NB4 (cell line): ENCODE measurements around the gene SPOP.
A peak's percentile ranks its signal among the peaks of the same experiment; 100 is the strongest.

Experiments
- DNase-seq: peaks from one replicate; pipeline ENCODE4 v3.0.0; 2010; ENCODE audit warnings: low read depth
- H3K4me3 ChIP-seq: one replicate; pipeline ENCODE4 v1.5.1; 2011; ENCODE audit warnings: mild to moderate bottlenecking, low read depth, low read length, moderate library complexity
- MYC ChIP-seq: IDR thresholded peaks from 2 replicates; pipeline ENCODE4 v1.6.1; 2011; ENCODE audit warnings: low read depth, low read length
- POLR2A ChIP-seq: IDR thresholded peaks from 2 replicates; pipeline ENCODE4 v1.6.1; 2011; ENCODE audit warnings: mild to moderate bottlenecking; ENCODE audit not compliant: insufficient read length; ENCODE audit errors: extremely low read depth
- TF ChIP-seq, protein P1 (sequence below): IDR thresholded peaks from one replicate; pipeline ENCODE4 v1.5.1; 2012; ENCODE audit warnings: low read depth, low read length
- TF ChIP-seq, protein P2 (sequence below): IDR thresholded peaks from 2 replicates; pipeline ENCODE4 v1.6.1; 2011; ENCODE audit warnings: low read depth, low read length

Gene SPOP

DNA sequence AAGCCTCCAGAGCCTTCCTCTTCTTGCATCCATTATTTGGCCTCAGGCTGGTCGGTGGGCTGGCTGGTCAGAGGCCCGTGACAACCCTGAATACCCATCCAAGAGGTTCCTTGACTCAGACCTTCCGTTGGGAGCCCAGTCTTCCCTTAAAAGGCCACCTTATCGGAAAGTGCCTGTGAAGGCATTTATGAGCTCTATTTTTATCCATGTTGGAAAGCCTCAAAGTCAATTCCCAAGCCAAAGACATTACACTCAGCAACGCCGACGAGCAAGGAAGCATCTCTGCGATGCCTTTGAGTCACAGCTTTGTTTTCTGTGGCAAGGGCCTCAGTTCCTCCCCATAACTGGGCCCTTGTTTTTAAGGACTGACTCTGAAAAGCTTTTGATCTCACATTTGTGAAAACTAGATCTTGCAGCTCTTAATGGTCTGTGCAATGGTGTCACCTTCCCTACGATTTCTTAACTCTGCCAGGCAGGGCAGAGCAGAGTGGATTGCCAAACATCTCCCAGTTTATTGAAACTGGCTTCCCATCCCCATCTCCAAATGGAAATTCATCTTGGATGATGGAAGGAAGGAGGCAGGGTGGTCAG lies 13.3 kb upstream of the SPOP start:
- no peak overlapping the region for H3K4me3 ChIP-seq
- TF ChIP-seq POLR2A: no peak
- no peak for TF ChIP-seq MYC
- TF ChIP-seq, protein P1, sequence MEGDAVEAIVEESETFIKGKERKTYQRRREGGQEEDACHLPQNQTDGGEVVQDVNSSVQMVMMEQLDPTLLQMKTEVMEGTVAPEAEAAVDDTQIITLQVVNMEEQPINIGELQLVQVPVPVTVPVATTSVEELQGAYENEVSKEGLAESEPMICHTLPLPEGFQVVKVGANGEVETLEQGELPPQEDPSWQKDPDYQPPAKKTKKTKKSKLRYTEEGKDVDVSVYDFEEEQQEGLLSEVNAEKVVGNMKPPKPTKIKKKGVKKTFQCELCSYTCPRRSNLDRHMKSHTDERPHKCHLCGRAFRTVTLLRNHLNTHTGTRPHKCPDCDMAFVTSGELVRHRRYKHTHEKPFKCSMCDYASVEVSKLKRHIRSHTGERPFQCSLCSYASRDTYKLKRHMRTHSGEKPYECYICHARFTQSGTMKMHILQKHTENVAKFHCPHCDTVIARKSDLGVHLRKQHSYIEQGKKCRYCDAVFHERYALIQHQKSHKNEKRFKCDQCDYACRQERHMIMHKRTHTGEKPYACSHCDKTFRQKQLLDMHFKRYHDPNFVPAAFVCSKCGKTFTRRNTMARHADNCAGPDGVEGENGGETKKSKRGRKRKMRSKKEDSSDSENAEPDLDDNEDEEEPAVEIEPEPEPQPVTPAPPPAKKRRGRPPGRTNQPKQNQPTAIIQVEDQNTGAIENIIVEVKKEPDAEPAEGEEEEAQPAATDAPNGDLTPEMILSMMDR: no peak
- TF ChIP-seq, protein P2, sequence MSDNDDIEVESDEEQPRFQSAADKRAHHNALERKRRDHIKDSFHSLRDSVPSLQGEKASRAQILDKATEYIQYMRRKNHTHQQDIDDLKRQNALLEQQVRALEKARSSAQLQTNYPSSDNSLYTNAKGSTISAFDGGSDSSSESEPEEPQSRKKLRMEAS: no peak
- DNase-seq: no peak

DNA sequence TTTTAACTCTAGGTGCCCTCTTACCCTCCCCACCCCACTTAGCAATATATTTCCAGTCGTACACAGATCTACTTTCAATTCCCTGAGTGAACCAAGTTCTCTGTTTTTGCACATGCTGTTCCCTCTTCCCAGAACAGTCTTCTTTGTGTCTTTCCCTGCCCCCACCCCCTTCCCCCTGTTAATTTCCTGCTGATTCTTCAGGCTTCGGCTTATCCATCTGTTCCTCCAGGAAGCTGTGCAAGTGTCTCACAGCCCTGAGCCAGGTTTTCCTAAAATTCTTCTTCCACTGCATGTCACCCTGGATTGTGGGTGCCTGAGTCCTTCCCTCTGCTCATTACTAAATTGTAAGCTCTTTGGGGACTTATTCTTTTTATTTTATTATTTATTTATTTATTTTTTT lies 12.4 kb upstream of the SPOP start:
- no peak for DNase-seq
- H3K4me3 ChIP-seq: no peak overlapping the region
- TF ChIP-seq, protein P2: no peak
- TF ChIP-seq MYC (no peak), POLR2A (no peak)
- TF ChIP-seq, protein P1: no peak

DNA sequence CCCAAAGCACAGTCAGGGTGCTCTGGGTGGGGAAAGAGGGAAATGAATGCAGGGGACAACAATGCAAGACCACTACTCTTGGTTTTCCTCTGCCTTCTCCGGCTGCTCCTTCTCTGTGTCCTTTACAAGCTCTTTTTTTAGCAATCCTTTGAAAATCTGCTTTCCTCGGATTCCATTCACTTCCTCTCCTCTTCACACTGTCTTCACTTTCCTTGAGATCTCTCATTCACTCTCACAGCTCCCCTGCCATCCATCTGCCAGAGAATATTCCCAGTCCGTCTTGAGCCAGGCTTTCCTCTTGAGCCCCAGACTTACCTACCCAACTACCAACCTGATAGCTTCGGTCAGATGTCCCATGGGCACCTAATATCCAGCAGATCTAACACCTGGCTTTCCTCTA lies 11.0 kb upstream of the SPOP start:
- DNase-seq: no peak
- no peak overlapping the region for H3K4me3 ChIP-seq
- TF ChIP-seq MYC (no peak), POLR2A (no peak)
- TF ChIP-seq, protein P1: no peak
- TF ChIP-seq, protein P2: no peak

DNA sequence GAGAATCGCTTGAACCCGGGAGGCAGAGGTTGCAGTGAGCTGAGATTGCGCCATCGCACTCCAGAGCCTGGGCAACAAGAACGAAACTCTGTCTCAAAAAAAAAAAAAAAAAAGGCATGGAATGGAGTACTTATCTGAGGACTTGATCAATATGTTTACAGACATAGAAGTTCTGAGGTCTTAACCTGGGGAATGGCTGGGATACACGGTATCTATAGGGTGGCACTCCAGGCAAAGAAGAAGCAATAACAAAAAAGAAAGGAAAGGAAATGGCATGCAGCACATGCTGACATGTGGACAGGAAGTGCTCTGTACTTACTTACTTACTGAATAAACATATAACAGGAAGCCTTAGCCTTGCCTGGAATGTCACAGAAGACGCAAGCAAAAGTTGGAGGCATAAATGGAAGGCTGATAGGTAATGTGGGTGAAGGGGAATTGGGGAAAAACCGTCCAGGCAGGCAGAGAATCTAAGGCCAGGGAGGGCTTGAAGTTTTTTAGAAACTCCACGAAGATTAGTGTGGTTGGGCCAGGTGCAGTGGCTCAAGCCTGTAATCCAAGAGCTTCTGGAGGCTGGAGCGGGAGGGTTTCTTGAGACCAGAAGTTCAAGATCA lies 10.1 kb upstream of the SPOP start:
- DNase-seq: peak; percentile 39
- TF ChIP-seq POLR2A (no peak), MYC (peak; percentile 71)
- TF ChIP-seq, protein P2: peak; percentile 86

DNA sequence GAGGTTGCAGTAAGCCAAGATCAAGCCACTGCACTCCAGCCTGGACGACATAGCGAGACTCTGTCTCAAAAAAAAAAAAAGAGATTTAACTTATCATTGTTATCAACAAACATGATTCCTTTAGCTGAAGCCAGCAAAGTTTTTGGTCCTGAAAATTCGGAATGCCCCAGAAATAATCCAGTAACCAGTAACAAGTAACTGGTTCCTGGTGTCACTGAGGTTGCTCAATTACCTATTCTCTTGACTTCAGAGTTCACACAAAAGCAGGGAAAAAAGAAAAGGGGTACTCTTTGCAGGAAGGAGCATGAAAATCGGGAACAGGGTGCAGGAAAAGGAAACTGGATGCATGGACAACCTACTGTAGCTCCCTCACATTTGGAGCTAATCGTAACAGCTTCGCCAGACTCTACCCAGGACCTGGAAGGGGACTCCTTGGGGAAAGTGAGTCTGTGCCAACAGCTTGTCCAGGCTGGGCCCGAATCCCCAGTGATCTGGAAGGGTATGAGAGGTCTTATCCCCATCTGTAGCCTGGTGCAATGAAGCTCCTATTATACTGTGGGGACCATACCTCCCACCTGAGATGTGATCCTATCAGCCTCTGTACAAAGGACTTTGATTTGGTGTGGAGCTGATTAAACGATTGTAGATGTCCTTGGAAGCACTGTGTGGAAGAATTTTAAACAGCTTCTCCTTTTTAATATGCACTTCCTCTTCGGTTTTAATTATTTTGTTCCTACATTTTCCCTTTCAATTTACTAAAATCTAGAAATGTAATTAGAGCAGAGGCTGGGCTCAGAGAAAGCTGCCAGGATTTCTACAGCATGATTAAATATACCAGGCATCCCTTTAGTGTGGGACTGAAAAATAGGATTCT lies 3.4 kb upstream of the SPOP start:
- TF ChIP-seq, protein P1: no peak
- TF ChIP-seq POLR2A (no peak), MYC (no peak)
- TF ChIP-seq, protein P2: no peak
- H3K4me3 ChIP-seq: no peak overlapping the region
- DNase-seq: no peak

More for the DNA sequence above, 10.1 kb upstream of the SPOP start:
- H3K4me3 ChIP-seq: no peak overlapping the region

DNA sequence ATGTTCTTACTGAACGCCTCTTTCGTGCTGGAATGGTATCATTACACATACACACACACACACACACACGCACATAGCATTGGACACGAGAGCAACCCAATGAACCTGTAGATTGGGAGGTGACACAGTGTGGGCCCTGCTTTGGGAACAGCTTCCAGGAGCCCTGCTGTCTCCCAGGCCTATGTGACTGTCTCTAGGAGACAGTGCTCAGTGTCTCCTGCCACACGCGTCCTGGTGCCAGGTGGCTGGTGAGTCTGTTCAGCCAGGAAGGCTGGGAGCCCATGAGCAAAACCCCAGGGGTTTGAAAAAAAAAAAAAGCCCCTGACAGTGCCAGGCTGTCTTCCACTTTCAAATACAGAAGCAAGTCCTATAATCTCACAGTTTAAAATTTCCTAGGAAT lies 2.4 kb upstream of the SPOP start:
- H3K4me3 ChIP-seq: no peak overlapping the region
- DNase-seq: no peak
- TF ChIP-seq MYC: no peak
- TF ChIP-seq POLR2A: no peak
- TF ChIP-seq, protein P2: no peak
- TF ChIP-seq, protein P1: no peak
